Measurements from ENCODE around the gene INAVA. TPM values are rescaled to one million over a fixed set of nuclear protein-coding genes. Genes with fewer than 3 reads are reported as not detected.

INAVA gene
- total and polyA plus RNA-seq, 9 of the 15 experiments (the other 6 are each of a cell fraction or from before 2014, with no cell fraction given): 0.09 TPM; not detected in 8

DNA sequence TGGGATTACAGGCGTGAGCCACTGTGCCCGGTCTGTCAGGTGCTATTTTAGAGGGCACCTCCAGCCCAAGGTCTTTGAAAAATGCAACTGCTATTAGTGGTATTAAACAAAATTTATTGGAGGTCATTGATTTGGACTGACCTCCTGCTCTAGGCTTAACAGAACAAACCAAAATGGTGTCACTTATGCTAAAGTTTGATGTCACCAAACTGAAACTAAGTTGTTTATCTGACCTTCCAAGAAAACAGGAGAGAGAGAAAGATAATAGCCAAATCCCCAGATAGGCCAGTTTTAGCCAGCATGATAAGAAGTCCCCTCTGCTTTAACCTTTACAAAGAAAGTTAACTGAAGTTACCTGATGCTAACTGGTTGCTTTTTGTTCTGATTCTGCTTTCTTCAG, 8.1 kb upstream of the INAVA start (continued):
- TF ChIP-seq, protein P1, sequence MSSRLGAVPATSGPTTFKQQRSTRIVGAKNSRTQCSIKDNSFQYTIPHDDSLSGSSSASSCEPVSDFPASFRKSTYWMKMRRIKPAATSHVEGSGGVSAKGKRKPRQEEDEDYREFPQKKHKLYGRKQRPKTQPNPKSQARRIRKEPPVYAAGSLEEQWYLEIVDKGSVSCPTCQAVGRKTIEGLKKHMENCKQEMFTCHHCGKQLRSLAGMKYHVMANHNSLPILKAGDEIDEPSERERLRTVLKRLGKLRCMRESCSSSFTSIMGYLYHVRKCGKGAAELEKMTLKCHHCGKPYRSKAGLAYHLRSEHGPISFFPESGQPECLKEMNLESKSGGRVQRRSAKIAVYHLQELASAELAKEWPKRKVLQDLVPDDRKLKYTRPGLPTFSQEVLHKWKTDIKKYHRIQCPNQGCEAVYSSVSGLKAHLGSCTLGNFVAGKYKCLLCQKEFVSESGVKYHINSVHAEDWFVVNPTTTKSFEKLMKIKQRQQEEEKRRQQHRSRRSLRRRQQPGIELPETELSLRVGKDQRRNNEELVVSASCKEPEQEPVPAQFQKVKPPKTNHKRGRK (tag; IDR thresholded peaks at IDR 0.05): no peak
- TF ChIP-seq, protein P2, sequence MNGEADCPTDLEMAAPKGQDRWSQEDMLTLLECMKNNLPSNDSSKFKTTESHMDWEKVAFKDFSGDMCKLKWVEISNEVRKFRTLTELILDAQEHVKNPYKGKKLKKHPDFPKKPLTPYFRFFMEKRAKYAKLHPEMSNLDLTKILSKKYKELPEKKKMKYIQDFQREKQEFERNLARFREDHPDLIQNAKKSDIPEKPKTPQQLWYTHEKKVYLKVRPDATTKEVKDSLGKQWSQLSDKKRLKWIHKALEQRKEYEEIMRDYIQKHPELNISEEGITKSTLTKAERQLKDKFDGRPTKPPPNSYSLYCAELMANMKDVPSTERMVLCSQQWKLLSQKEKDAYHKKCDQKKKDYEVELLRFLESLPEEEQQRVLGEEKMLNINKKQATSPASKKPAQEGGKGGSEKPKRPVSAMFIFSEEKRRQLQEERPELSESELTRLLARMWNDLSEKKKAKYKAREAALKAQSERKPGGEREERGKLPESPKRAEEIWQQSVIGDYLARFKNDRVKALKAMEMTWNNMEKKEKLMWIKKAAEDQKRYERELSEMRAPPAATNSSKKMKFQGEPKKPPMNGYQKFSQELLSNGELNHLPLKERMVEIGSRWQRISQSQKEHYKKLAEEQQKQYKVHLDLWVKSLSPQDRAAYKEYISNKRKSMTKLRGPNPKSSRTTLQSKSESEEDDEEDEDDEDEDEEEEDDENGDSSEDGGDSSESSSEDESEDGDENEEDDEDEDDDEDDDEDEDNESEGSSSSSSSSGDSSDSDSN (IDR thresholded peaks at IDR 0.05; ENCODE audit: borderline replicate concordance in 1 of 2, low read depth in 2 of 2, low read length in 2 of 2): no peak
- TF ChIP-seq RAD51 (IDR thresholded peaks at IDR 0.05; ENCODE audit: borderline replicate concordance, low read depth): no peak
- no peak for TF ChIP-seq SETDB1 (IDR thresholded peaks at IDR 0.05; ENCODE audit: low read length)
- TF ChIP-seq PHF21A (IDR thresholded peaks at IDR 0.05; ENCODE audit: borderline replicate concordance, low read depth): no peak
- no peak for TF ChIP-seq MAFK (IDR thresholded peaks at IDR 0.05; ENCODE audit: low read length)
- TF ChIP-seq, protein P3, sequence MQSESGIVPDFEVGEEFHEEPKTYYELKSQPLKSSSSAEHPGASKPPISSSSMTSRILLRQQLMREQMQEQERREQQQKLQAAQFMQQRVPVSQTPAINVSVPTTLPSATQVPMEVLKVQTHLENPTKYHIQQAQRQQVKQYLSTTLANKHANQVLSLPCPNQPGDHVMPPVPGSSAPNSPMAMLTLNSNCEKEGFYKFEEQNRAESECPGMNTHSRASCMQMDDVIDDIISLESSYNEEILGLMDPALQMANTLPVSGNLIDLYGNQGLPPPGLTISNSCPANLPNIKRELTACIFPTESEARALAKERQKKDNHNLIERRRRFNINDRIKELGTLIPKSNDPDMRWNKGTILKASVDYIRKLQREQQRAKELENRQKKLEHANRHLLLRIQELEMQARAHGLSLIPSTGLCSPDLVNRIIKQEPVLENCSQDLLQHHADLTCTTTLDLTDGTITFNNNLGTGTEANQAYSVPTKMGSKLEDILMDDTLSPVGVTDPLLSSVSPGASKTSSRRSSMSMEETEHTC (IDR thresholded peaks at IDR 0.05): no peak
- TF ChIP-seq POLR2AphosphoS2 (IDR thresholded peaks at IDR 0.05; ENCODE audit: low read length): no peak
- TF ChIP-seq, protein P4, sequence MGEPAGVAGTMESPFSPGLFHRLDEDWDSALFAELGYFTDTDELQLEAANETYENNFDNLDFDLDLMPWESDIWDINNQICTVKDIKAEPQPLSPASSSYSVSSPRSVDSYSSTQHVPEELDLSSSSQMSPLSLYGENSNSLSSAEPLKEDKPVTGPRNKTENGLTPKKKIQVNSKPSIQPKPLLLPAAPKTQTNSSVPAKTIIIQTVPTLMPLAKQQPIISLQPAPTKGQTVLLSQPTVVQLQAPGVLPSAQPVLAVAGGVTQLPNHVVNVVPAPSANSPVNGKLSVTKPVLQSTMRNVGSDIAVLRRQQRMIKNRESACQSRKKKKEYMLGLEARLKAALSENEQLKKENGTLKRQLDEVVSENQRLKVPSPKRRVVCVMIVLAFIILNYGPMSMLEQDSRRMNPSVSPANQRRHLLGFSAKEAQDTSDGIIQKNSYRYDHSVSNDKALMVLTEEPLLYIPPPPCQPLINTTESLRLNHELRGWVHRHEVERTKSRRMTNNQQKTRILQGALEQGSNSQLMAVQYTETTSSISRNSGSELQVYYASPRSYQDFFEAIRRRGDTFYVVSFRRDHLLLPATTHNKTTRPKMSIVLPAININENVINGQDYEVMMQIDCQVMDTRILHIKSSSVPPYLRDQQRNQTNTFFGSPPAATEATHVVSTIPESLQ (CRISPR knock-in tag; IDR thresholded peaks at IDR 0.05): no peak
- TF ChIP-seq TBP (optimal IDR thresholded peaks at IDR 0.05; ENCODE audit: low read depth, low read length): no peak
- TF ChIP-seq CREBBP (IDR thresholded peaks at IDR 0.05; ENCODE audit: low read depth, low read length): no peak
- no peak for TF ChIP-seq ZSCAN29 (IDR thresholded peaks at IDR 0.05)
- no peak for TF ChIP-seq POLR3G (IDR thresholded peaks at IDR 0.05; ENCODE audit: extremely low read depth, insufficient read length, insufficient replicate concordance)
- no peak for TF ChIP-seq MEIS2 (IDR thresholded peaks at IDR 0.05; ENCODE audit: partially characterized antibody)
- TF ChIP-seq ETV1 (tag; conservative IDR thresholded peaks at IDR 0.05; ENCODE audit: low read depth): no peak
- TF ChIP-seq, protein P5, sequence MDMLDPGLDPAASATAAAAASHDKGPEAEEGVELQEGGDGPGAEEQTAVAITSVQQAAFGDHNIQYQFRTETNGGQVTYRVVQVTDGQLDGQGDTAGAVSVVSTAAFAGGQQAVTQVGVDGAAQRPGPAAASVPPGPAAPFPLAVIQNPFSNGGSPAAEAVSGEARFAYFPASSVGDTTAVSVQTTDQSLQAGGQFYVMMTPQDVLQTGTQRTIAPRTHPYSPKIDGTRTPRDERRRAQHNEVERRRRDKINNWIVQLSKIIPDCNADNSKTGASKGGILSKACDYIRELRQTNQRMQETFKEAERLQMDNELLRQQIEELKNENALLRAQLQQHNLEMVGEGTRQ (CRISPR knock-in tag; IDR thresholded peaks at IDR 0.05): no peak
- no peak for TF ChIP-seq GATAD2B (IDR thresholded peaks at IDR 0.05; ENCODE audit: borderline replicate concordance)
- no peak for TF ChIP-seq SIN3B (IDR thresholded peaks at IDR 0.05; ENCODE audit: low read depth)
- TF ChIP-seq U2AF1 (optimal IDR thresholded peaks at IDR 0.05; ENCODE audit: low read depth, low read length): no peak
- TF ChIP-seq ESRRA (IDR thresholded peaks at IDR 0.05; ENCODE audit: borderline replicate concordance, low read depth): no peak
- TF ChIP-seq TCF3 (CRISPR knock-in tag; IDR thresholded peaks at IDR 0.05): no peak
- no peak for TF ChIP-seq HDAC2 (IDR thresholded peaks at IDR 0.05)
- TF ChIP-seq WHSC1 (IDR thresholded peaks at IDR 0.05; ENCODE audit: low read length): no peak
- no peak for TF ChIP-seq NCOA6 (IDR thresholded peaks at IDR 0.05)
